Spleen (tissue), 11 donors: Measurements from ENCODE around the gene PEX1. TPM values are rescaled to one million over a fixed set of nuclear protein-coding genes. Genes with fewer than 3 reads are reported as not detected.

ENCODE experiments used
- DNase-seq: peaks from one replicate; pipeline ENCODE4 v3.0.0-alpha.2; 2020
- H3K27ac ChIP-seq, 8 donors: fragments of 200-600 bp; sonication (generic) in 7 of 8; 1 replicate in 4 of 8; 2 replicates in 4 of 8; pipeline versions ENCODE4 v1.5.0 to v1.8.0; 2016 to 2021; ENCODE audit warnings: inconsistent platforms in 4 of 8, mild to moderate bottlenecking in 4 of 8, moderate library complexity in 1 of 8
- H3K27me3 ChIP-seq, 7 donors: fragments of 200-600 bp; sonication (generic) in 6 of 7; replicated peaks in 1 of 7; 1 replicate in 4 of 7; 2 replicates in 3 of 7; pipeline versions ENCODE4 v1.5.0 to v1.8.0; 2016 to 2021; ENCODE audit warnings: inconsistent platforms in 3 of 7, mild to moderate bottlenecking in 1 of 7
- H3K36me3 ChIP-seq, 6 donors: fragments of 200-600 bp; sonication (generic) in 5 of 6; 1 replicate in 4 of 6; 2 replicates in 2 of 6; pipeline versions ENCODE4 v1.5.0 to v1.8.0; 2016 to 2021; ENCODE audit warnings: inconsistent platforms in 2 of 6
- H3K4me1 ChIP-seq, 6 donors: fragments of 200-600 bp; sonication (generic) in 5 of 6; 1 replicate in 3 of 6; 2 replicates in 3 of 6; pipeline versions ENCODE4 v1.5.0 to v1.8.0; 2016 to 2021; ENCODE audit warnings: inconsistent platforms in 3 of 6
- H3K4me3 ChIP-seq, 8 donors: fragments of 200-600 bp; sonication (generic) in 7 of 8; 1 replicate in 4 of 8; 2 replicates in 4 of 8; pipeline versions ENCODE4 v1.5.0 to v1.8.0; 2016 to 2021; ENCODE audit warnings: inconsistent platforms in 4 of 8, mild to moderate bottlenecking in 4 of 8, moderate library complexity in 2 of 8
- H3K9me3 ChIP-seq, 8 donors: fragments of 200-600 bp; sonication (generic) in 7 of 8; 1 replicate in 4 of 8; 2 replicates in 4 of 8; pipeline versions ENCODE4 v1.5.0 to v1.8.0; 2016 to 2021; ENCODE audit warnings: inconsistent platforms in 4 of 8
- POLR2A ChIP-seq, 3 donors: fragments of 450-650 bp; IDR thresholded peaks; one replicate each; pipeline ENCODE4 v1.5.1; 2017; ENCODE audit warnings: antibody characterized with exemption in 3 of 3, mild to moderate bottlenecking in 1 of 3
- POLR2AphosphoS5 ChIP-seq, 3 donors: sonication (generic); formaldehyde crosslinking; IDR thresholded peaks; one replicate each; pipeline ENCODE4 v1.5.1; 2017; ENCODE audit warnings: antibody characterized with exemption in 3 of 3
- WGBS, 5 donors: extraction: QIAGEN DNeasy Blood & Tissue Kit in 3 of 5; methylation state at CpG; one replicate each; pipeline versions ENCODE4 v1.1.5 to v1.1.7; 2013 to 2018; 5-methylcytosine and 5-hydroxymethylcytosine counted together
- intact Hi-C: fragments of 100-400 bp; cut with DNase I; formaldehyde crosslinking; loops from one replicate; pipeline ENCODE4 v1.15.0; 2023; ENCODE audit warnings: low total_unique reads
- polyA plus RNA-seq, 3 donors: library from polyadenylated mRNA; stranded (reverse); fragments of 200-250 nt; gene quantifications; one replicate each; pipeline ENCODE4 v1.2.1, GENCODE V29; 2013
- total RNA-seq, 7 donors: library from RNA; depleted of rRNA in 3 of 7; stranded (reverse); fragments of >200 nt in 3 of 7; fragmentation: NEBNext Ultra II Directional in 4 of 7; extraction: Animal tissue kit (Norgen Biotek cat#: 25700) in 4 of 7; gene quantifications; one replicate each; pipeline versions ENCODE4 v1.1.0 to v1.2.1, GENCODE V29; 2016 to 2021
- TF ChIP-seq, protein P1 (sequence below), 11 experiments: fragments of 200-600 bp in 7 of 11; fragments of 450-650 bp in 4 of 11; sonication (generic) in 4 of 11; IDR thresholded peaks in 8 of 11; conservative IDR thresholded peaks in 3 of 11; 1 replicate in 7 of 11; 2 replicates in 4 of 11; pipeline versions ENCODE4 v1.4.0 to v1.8.0; 2016 to 2021; ENCODE audit warnings: antibody characterized with exemption in 11 of 11, inconsistent platforms in 4 of 11, mild to moderate bottlenecking in 1 of 11
- donor health status: healthy with polysubstance abuse.
- donor health status: DM: no; HTN: no; CAD: no; lungs with moderate emphysema.
- donor health status: DM: no; HTN: no; CAD: no.
- donor health status: Bipolar disorder and iron deficiency.
- donor health status: healthy.
- donor health status: DM: no; HTN: no; CAD: no.
- donor health status: DM: yes; HTN: yes; CAD: no.

The PEX1 gene
- total and polyA plus RNA-seq, 10 donors, result 13.1 to 37.4 (median 21.0) TPM

- H3K27ac ChIP-seq, result no peak overlapping the region
- DNase-seq, result no peak
- WGBS, 5 donors, result 76 to 94% (median 84%) methylated on average over 2 of the region's 2 CpGs
- peaks cover 7 to 91% (median 67%) of the 10 kb centered on the region in 6 donors for H3K36me3 ChIP-seq
- intact Hi-C loops, result no loop called here
- no peaks in the 10 kb centered on the region for H3K4me1 ChIP-seq
- no peaks in the 10 kb centered on the region for H3K27me3 ChIP-seq
- H3K4me3 ChIP-seq, result no peak overlapping the region
- TF ChIP-seq POLR2AphosphoS5 (IDR thresholded peaks at IDR 0.05) (no peak), POLR2A (IDR thresholded peaks at IDR 0.05) (no peak)
- TF ChIP-seq, protein P1, sequence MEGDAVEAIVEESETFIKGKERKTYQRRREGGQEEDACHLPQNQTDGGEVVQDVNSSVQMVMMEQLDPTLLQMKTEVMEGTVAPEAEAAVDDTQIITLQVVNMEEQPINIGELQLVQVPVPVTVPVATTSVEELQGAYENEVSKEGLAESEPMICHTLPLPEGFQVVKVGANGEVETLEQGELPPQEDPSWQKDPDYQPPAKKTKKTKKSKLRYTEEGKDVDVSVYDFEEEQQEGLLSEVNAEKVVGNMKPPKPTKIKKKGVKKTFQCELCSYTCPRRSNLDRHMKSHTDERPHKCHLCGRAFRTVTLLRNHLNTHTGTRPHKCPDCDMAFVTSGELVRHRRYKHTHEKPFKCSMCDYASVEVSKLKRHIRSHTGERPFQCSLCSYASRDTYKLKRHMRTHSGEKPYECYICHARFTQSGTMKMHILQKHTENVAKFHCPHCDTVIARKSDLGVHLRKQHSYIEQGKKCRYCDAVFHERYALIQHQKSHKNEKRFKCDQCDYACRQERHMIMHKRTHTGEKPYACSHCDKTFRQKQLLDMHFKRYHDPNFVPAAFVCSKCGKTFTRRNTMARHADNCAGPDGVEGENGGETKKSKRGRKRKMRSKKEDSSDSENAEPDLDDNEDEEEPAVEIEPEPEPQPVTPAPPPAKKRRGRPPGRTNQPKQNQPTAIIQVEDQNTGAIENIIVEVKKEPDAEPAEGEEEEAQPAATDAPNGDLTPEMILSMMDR (IDR thresholded peaks at IDR 0.05 in 8 of 11, conservative IDR thresholded peaks at IDR 0.05 in 3 of 11), result no peak
- no peaks in the 10 kb centered on the region for H3K9me3 ChIP-seq
Observed at GRCh38 chr7:92563345-92563744, 35.0 kb upstream of the PEX1 start.

GRCh38 chr7:92560602-92561001 lies 32.3 kb upstream of the PEX1 start:
- Histone ChIP-seq H3K27ac (no peak overlapping the region), H3K36me3 (peaks cover 0 to 76% (median 48%) of the 10 kb centered on the region in 6 donors), H3K9me3 (no peaks in the 10 kb centered on the region), H3K4me1 (no peaks in the 10 kb centered on the region), H3K27me3 (no peaks in the 10 kb centered on the region), H3K4me3 (no peak overlapping the region)
- DNase-seq, result no peak
- intact Hi-C loops, result no loop called here
- TF ChIP-seq POLR2AphosphoS5 (IDR thresholded peaks at IDR 0.05) (no peak), POLR2A (IDR thresholded peaks at IDR 0.05) (no peak)
- TF ChIP-seq, protein P1 (IDR thresholded peaks at IDR 0.05 in 8 of 11, conservative IDR thresholded peaks at IDR 0.05 in 3 of 11), result no peak

DNA sequence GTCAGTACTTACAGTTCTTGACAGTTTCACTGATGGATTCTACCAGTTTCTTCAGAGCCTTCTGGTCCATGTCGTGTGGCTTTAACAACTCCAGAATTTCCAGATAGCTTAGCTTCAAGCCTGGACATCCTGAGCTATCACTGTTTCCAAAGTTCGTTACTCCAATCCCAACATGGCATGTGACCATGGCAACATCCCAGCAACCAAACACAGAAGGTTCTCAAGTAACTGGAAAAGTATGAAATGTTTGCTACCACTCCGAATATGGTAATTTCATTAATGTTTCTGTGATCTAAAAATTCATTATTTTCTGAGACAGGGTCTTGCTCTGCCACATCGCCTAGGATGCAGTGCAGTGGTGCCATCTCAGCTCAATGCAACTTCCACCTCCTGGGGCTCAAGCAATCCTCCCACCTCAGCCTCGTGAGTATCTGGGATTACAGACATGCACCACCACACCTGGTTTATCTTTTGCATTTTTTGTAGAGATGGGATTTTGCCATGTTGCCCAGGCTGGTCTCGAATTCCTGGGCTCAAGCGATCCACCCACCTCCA lies 29.6 kb upstream of the PEX1 start:
- no peaks in the 10 kb centered on the region for H3K9me3 ChIP-seq
- no peak overlapping the region for H3K27ac ChIP-seq
- no peaks in the 10 kb centered on the region for H3K4me1 ChIP-seq
- TF ChIP-seq, protein P1 (IDR thresholded peaks at IDR 0.05 in 8 of 11, conservative IDR thresholded peaks at IDR 0.05 in 3 of 11), result no peak
- TF ChIP-seq POLR2AphosphoS5 (IDR thresholded peaks at IDR 0.05), result peak in 1 of 3 donors; percentile 18
- 91 to 97% (median 94%) methylated on average over 7 of the region's 7 CpGs for WGBS, 5 donors
- H3K36me3 ChIP-seq, result peaks cover 0 to 49% (median 24%) of the 10 kb centered on the region in 6 donors
- no peak for DNase-seq
- intact Hi-C loops, result no loop called here
- H3K27me3 ChIP-seq, result no peaks in the 10 kb centered on the region
- no peak overlapping the region for H3K4me3 ChIP-seq

GRCh38 chr7:92557249-92557648 lies 28.9 kb upstream of the PEX1 start:
- no peak overlapping the region for H3K4me3 ChIP-seq
- peak in 1 of 3 donors; percentile 6 for TF ChIP-seq POLR2AphosphoS5 (IDR thresholded peaks at IDR 0.05)
- TF ChIP-seq POLR2A (IDR thresholded peaks at IDR 0.05), result no peak
- intact Hi-C loops, result no loop called here
- DNase-seq, result no peak
- WGBS, 5 donors, result 81 to 100% (median 95%) methylated on average over 2 of the region's 2 CpGs
- no peak overlapping the region for H3K27ac ChIP-seq
- H3K9me3 ChIP-seq, result no peaks in the 10 kb centered on the region
- no peaks in the 10 kb centered on the region for H3K27me3 ChIP-seq
- peaks cover 0 to 42% (median 20%) of the 10 kb centered on the region in 6 donors for H3K36me3 ChIP-seq
- H3K4me1 ChIP-seq, result no peaks in the 10 kb centered on the region
